Stimulated activated CD8-positive, alpha-beta memory T cell treated with anti-CD3 and anti-CD28 coated beads, Interleukin-7, amount 100 ng/mL, for 24 hours (primary cell): ENCODE results near the gene SKOR1.

Experiments
- DNase-seq: peaks from one replicate; pipeline ENCODE4 v3.0.0-alpha.2; 2020; ENCODE audit warnings: low read depth

SKOR1 gene

DNA sequence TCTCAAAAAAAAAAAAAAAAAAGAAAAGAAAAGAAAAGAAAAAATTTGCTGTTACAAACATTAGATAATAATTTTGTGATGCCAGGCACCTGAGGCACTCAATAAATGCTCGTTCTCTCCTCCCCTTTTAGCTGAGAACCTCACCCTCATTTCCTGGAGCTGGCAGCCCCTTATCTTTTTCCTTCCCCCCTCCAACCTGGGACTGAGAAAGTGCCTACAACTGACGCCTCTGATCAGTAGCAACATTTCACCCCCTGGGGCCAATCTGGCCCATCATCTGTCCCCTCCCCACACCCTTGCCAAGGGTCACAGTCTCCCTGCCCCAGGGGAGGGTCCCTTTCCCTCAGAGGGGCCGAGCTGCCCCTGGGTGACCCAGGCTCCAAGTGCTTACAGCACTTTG, 27.1 kb downstream of the SKOR1 start:
- DNase-seq = no peak

DNA sequence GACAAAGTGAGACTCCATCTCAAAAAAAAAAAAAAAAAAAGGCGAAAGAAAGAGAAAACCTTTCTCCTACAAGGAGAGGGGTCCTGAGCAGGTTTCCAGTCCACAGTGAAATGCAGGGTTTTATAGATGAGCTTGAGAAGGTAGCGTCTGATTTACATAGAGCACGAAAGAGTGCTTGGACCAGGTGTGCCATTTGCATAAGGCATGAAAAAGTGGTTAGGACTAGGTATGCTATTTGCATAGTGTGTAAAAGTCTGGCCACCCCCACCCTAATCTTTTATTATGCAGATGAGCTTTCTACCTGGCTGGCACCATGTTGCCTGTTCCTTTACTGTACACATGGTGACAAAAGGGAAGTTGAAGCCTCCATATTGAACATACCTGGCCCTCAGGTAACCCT, 28.1 kb downstream of the SKOR1 start:
- no peak for DNase-seq

DNA sequence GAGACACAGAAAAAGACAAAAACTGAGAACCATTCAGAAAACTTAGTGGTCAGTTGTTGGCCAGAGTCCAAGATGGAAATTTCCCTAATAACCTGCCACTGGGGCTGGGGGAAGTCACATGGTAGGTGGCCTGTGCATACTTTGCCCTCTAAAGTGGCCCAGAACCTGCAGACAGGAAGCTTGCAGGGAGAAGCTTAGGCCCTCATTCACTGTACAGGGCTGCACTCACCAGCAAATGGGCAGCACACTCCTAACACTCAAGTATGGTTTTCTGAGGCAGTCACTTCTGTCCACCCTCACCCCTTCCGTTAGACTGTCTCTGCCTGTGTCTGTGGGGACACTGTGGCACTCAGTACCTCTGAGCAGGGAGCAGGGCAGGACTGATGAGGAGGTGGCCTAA, 29.0 kb downstream of the SKOR1 start:
- no peak for DNase-seq

DNA sequence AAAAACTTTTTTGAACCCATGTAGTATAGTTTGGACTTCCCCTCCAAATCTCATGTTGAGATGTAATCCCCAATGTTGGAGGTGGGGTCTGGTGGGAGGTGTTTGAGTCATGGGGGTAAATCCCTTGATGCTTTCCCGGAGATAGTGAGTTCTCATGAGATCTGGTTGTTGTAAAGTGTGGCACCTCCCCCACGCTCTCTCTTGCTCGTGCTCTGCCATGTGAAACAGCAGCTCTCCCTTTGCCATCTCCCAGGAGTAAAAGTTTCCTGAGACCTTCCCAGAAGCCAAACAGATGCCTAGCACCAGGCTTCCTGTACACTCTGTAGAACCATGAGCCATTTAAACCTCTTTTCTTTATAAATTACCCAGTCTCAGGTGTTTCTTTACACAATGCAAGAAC, 30.5 kb downstream of the SKOR1 start:
- DNase-seq = no peak

DNA sequence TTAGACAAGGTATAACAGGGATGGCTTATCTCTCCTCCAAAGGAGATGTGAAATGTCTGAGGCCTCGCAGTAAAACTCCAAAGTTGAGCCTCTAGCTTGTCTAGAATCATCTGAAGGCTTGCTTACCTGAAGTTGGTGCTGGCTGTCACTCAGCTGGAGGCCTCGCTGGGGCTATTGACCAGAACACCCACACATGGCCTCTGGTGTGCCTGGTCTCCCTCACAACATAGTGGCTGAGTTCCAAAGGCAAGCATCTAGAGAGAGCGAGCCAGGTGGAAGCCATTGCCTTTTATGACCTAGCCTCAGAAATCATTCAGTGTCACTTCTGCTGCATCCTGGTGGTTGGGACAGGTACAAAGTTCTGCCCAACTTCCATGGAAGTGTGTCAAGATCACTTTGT, 31.9 kb downstream of the SKOR1 start:
- DNase-seq = no peak

DNA sequence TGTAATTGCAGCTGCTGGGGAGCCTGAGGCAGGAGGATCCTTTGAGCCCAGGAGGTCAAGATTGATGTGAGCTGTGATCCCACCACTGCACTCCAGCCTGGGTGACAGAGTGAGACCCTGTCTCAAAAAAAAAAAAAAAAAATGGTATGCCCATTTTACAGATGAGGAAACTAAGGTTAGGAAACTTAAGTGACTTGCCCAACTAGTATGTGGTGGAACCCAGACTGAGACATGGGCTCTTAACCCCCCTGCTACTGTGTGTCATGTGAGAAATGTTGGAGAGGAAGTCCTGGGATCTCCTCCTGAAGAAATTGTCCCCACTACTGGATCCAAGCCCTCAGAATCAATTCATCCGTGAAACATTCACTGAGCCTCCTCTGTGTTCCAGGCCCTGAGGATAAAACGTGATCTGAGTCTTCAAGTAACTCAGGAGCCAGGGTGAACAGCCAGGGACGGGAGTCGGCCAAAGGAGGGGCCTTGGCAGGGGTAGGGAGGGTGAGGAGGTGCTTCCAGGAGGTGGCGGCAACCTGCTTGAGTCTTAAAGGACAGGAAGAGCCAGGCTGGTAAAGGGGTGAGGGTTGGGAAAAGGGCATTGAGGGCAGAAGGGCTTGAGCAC, 34.1 kb downstream of the SKOR1 start:
- no peak for DNase-seq

DNA sequence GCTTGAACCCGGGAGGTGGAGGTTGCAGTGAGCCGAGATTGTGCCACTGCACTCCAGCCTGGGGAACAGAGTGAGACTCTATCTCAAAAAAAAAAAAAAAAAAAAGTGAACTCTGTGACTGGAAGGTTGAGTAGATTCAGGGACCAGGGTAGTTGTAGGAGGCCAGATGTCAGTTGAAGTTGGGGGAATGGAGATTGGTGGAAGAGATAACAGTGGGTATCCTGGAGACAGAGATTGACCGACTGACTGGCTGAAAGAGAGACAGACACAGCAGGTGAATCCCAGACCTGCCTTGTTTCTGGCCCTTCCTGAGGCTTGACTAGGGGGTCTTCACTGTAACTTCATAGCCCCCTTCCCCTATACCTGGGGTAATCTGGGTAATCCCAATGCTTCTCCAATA, 36.7 kb downstream of the SKOR1 start:
- no peak for DNase-seq

DNA sequence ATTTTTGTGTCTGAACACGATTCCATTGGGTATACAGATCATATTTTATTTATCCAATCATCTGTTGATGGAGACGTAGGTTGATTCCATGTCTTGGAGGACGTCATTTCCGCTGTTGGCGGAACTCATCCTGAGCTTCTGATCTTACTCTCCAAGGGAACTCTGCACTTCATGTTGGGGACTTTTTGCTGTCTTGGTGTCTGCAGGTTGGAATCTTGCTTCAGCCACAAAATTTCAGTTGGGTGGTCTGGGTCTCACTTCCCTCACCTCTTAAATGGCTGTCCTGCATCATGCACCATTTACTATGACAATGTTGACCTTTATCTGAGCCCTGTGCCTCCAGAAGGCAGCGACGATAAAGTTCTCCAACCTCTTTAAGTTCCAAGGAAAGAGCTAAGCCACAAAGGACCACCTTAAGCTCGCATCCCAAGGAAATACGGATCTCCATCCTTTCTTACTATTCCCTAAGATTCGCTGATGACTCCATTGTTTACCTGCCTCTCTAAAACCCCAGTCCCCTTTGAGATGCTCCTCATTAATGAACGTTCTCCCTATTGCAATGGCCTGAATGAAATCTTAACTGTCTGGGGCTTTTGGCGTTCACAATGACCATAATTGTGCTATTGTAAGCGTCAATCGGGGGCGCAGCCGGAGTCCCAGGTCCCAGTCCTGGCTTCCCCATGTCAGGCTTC, 37.6 kb downstream of the SKOR1 start:
- no peak for DNase-seq

DNA sequence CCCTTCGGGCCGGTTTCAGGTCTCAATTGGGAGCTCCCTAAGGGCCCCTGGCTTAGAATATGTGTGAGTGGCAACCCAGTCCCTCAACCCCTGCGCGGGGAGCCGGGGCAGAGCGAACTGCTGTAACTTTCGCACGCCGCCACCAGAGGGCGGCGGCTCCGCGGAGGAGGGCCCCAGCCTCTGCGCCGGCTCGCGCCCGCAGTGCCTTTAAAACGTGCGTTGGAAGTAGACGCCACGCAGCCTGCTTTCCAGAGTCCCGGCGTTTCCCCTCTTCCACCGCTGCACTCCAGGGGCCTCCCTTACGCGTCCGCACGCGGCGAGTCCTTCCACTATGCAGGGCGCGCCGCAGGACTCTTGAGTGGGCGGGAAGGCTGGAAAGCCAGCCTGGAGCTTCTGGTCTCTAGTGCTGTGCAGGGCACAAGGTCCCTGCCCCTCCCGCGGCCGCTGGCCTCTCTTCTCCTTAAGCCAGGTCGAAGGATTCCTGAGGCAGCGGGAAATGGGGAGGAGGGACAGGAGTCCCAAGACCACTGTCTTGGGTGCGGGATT, 38.2 kb downstream of the SKOR1 start:
- peak; percentile 33 for DNase-seq

DNA sequence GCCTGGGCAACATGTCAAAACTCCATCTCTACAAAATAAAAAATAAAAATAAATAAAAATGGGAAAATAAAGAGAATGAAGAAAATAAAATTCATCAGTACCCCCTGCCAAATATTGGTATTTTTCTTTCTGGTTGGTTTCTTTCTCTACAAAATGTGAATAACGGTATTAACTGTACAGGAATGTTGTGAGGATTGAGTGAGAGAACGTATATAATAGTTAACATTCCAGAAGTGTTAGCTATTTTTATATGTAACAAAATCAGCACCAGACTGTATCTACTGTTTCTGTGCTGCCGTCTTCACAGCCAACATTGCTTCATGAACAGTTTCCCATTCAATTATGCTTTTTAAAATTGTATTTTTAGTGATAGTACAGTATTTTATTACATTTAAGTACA, 40.0 kb downstream of the SKOR1 start:
- no peak for DNase-seq

DNA sequence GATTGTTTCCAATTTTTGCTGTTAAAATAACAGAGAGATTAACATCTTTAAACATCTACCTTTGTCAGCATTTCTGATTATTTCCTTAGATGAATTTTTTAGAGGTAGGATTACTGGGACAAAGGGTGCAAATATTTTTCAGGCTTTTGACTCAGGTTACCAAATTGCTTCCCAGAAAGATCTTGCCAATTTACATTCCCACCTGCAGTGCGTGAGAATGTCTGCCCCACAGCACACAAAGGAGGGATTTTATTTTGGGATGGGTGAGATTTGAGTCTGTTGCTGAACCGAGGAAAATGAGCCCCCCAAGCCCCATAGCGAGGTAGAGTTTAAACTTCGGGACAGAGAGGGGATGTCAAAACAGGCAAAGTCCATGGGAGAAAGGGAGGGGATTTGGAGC, 40.5 kb downstream of the SKOR1 start:
- DNase-seq = no peak

DNA sequence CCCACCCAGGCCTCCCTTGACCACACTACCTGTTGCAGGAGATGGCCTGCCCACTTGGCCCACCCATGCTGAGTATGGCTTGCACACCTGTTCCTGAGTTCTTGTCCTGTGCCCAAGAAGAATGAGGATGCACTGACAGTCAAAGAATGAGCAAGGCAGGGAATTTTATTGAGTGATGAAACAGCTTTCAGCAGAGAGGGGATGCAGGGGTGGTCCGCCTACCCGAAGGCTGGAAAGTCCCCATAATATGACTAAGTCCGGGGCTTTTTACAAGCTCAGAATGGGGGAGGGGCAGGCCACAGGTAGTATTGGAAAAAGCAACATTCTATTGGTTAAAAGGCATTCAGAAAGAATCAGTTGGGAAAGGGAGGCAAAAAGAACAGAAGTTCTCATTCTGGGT, 44.4 kb downstream of the SKOR1 start:
- no peak for DNase-seq

DNA sequence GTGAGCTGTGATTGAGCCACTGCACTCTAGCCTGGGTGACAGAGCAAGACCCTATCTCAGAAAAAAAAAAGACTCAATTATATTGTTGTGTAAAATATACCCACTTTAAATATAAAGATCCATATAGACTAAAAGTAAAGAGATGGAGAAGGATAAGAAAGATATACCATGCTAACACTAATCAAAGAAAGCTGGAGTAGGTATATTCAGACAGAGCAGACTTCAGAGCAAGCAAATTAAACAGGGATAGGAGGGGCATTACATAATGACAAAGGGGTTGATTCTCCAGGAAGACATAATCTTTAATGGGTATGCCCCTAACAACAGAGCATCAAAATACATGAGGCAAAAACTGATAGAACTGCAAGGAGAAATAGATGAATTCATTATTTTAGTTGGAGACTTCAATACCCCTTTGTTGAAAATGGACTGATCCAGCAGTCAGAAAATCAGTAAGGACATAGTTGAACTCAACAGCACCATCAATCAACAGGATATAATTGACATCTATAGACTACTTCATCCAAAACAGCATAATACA, 45.6 kb downstream of the SKOR1 start:
- DNase-seq = no peak

DNA sequence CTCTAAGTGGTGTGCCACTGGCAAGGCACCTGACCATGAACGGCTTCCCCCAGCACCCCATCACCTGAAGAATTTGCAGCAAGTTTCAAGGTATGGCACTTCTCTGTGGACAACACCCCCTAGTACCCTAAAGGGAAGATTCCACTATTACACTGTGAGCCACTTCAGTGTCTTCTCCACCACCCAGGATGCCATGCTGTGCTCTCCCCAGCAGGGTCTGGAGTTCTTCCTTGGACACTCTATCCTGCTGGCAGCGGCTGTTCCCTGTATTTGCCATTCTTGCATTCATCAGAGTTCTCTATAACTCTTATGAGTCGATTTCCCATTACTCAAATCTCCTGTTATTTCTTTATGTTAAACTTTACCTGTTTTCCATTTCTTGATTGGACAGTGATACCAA, 48.5 kb downstream of the SKOR1 start:
- no peak for DNase-seq

DNA sequence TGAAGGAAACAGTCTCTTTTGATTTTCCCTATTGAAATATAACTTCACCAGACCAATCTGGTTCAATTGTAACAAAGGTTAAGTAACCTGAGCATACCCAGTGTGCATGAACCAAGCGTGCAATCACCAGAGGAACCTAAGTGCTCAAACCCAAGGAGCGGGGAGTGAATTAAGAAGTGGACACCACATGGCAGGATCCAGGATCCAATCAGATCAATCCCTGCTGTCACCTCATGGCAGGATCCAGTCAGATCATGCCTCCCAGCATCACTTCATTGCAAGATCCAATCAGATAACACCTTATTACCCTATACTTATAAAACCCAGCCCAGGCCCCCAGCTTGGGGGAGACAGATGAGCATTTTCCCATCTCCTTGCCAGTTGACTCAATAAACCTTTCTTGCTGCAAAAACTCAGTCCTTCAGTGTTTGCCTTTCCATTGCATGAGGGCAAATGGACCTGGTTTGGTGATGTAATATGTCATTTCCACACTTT, 53.5 kb downstream of the SKOR1 start:
- no peak for DNase-seq

DNA sequence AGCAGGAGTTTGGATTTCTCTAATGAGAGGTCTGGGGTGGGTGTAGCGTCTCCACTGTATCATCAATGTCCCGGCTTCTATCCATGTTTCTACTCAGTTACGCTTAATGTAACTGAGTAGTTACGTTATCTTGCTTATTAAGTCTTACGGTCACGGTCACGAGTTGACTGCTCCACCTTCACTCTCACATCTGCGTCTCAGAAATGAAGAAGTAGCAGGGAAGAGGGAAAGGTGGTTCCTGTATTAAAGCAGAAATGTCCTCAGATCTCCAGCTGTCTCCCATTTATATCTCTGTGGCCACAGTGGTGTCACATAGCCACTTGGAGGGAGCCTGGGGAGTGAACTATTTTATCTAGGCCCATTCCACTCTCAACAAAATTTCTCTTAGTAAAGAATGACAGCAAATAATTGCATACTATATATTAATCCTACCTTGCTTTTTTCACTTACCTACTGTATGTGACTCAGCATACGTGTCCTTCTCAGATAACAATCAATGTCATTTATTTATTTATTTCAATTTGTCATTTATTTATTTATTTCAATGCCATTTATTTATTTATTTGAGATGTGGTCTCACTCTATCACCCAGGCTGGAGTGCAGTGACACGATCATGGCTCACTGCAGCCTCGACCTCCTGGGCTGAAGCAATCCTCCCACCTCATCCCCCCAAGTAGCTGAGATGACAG, 54.3 kb downstream of the SKOR1 start:
- no peak for DNase-seq

DNA sequence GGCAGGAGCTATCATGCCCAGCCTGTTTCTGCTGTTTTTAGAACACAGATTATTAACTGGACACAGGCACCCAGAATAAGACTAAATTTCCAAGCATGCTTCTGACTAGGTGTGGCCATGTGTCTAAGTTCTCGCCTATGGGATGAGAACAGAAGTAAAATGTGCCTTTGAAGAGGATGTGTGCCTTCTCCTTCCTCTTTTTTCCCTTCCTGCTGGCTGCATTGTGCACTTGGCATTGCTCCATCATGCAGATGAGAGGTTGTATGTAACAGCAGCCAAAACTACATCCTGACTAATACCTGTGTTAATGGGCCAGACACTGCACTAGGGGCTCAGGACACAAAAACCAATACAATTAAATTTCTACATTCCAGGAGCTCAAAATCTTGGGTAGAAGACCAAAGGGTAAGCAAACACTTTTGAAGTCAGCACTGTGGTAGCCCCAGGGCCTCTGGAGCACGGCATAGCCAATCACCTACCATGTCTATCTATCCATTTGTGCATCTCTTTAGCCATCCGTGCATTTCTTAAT, 55.4 kb downstream of the SKOR1 start:
- DNase-seq = no peak

DNA sequence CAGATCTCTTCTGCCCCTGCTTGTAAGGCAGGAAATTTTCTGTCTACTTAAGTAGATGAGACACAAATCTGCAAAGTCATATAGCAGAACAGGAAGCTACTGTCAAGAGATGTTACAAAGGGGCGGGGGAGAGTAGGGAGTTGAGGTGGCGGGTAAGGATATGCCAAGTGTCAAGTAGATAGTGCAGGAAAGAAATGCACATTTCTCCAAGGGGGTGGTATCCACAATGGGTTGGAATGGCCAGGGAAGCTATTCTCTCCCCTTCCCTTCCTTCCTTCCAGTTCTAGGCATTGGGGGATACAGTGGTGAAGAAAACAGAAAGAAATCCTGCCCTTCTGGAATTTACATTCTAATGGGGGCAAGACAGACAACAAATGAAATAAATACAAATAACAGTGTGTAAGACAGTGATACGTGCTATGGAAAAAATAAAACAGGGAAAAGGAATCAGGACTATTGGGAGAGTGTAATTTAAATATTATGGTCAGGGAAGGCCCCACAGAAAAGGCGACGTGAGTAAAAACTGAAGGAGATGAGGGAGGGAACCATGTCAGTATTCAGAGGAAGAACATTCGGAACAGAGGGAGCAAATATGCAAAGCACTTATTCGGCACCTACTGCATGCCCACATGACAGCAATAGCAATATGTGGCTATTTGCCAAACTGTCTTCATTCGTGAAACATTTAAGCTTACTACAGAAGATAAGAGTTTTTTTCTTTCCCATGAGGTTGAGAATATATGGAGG, 57.4 kb downstream of the SKOR1 start:
- no peak for DNase-seq

DNA sequence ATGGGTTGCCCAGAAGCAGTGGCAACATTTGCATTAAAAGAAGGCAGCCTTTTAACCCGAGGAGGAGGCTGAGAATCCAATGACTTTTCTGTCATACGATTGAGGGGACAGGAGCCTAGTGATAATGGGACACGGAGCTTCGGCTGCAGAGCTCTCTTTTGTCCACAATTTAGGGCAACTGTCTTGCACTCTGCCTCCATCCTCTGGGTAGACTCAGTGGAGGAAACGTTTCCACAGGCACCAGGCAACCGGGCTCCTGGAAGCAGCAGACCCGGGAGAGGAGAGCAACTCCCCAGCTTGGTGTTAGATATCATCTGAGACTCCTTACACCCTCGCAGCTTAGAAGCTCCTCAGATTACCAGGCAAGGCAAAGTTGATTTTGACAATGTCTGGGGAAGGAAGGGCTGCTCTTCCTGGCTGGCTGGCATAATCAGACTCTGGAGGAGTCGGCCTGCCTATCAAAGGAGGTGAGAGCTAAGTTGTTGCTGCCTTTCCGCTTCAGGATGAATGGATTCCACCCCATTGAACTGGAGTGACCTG, 58.0 kb downstream of the SKOR1 start:
- no peak for DNase-seq

DNA sequence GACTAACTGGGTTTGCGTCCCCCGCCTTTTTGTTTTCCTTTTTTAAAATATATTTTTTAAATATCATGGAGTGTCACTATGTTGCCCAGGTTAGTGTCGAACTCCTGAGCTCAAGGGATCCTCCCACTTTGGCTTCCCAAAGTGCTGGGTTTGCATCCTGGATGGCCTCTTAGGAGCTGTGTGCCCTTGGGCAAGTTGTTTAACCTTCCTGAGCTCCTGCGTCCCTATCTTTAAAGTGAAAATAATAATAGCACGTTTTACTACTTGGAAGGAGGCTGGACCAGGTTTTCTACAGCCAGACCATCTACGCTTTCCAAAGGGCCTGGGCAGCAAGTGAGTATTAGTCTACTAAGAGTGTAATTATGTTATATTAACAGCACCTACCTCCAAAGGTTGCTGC, 58.7 kb downstream of the SKOR1 start:
- no peak for DNase-seq
